ENCODE data around the gene RPL7L1.

Gene RPL7L1

GRCh38 chr6:42879372-42880239, at the start of gene RPL7L1:
Gene RPL7L1, plus strand, starts transcription at chr6:42879616. Its CDS starts 295 bp downstream, at chr6:42879911.
- TF ChIP-seq GATA3 (IDR thresholded peaks at IDR 0.05; ENCODE audit: low read depth, low read length) (no peak), GATA2 (IDR thresholded peaks at IDR 0.05; ENCODE audit: low read depth, low read length) (no peak)

- TF ChIP-seq GATA2 (IDR thresholded peaks at IDR 0.05; ENCODE audit: low read depth, low read length) = no peak
- TF ChIP-seq GATA3 (IDR thresholded peaks at IDR 0.05; ENCODE audit: low read depth, low read length) = no peak
Observed at GRCh38 chr6:42831237-42831636, 48.2 kb upstream of the RPL7L1 start.

GRCh38 chr6:42834056-42834455, 45.4 kb upstream of the RPL7L1 start:
- TF ChIP-seq GATA2 (IDR thresholded peaks at IDR 0.05; ENCODE audit: low read depth, low read length) (no peak), GATA3 (IDR thresholded peaks at IDR 0.05; ENCODE audit: low read depth, low read length) (no peak)

GRCh38 chr6:42841844-42842584, 37.4 kb upstream of the RPL7L1 start:
- TF ChIP-seq GATA3 (IDR thresholded peaks at IDR 0.05; ENCODE audit: low read depth, low read length) = no peak

GRCh38 chr6:42845327-42845694, 34.1 kb upstream of the RPL7L1 start:
- no peak for TF ChIP-seq GATA2 (IDR thresholded peaks at IDR 0.05; ENCODE audit: low read depth, low read length)
- TF ChIP-seq GATA3 (IDR thresholded peaks at IDR 0.05; ENCODE audit: low read depth, low read length) = no peak

GRCh38 chr6:42846505-42846904, 32.9 kb upstream of the RPL7L1 start:
- TF ChIP-seq GATA2 (IDR thresholded peaks at IDR 0.05; ENCODE audit: low read depth, low read length) = no peak
- no peak for TF ChIP-seq GATA3 (IDR thresholded peaks at IDR 0.05; ENCODE audit: low read depth, low read length)

- TF ChIP-seq GATA3 (IDR thresholded peaks at IDR 0.05; ENCODE audit: low read depth, low read length) (no peak), GATA2 (IDR thresholded peaks at IDR 0.05; ENCODE audit: low read depth, low read length) (no peak)
Observed at GRCh38 chr6:42848700-42849099, 30.7 kb upstream of the RPL7L1 start.

- TF ChIP-seq GATA2 (IDR thresholded peaks at IDR 0.05; ENCODE audit: low read depth, low read length) = no peak
- TF ChIP-seq GATA3 (IDR thresholded peaks at IDR 0.05; ENCODE audit: low read depth, low read length) = no peak
Observed at GRCh38 chr6:42851599-42851998, 27.8 kb upstream of the RPL7L1 start.

GRCh38 chr6:42860036-42860435, 19.4 kb upstream of the RPL7L1 start:
- no peak for TF ChIP-seq GATA3 (IDR thresholded peaks at IDR 0.05; ENCODE audit: low read depth, low read length)
- TF ChIP-seq GATA2 (IDR thresholded peaks at IDR 0.05; ENCODE audit: low read depth, low read length) = no peak

- TF ChIP-seq GATA2 (IDR thresholded peaks at IDR 0.05; ENCODE audit: low read depth, low read length) (no peak), GATA3 (IDR thresholded peaks at IDR 0.05; ENCODE audit: low read depth, low read length) (no peak)
Observed at GRCh38 chr6:42860481-42860880, 18.9 kb upstream of the RPL7L1 start.

GRCh38 chr6:42864602-42865001, 14.8 kb upstream of the RPL7L1 start:
- TF ChIP-seq GATA2 (IDR thresholded peaks at IDR 0.05; ENCODE audit: low read depth, low read length) = no peak
- TF ChIP-seq GATA3 (IDR thresholded peaks at IDR 0.05; ENCODE audit: low read depth, low read length) = no peak

- TF ChIP-seq GATA2 (IDR thresholded peaks at IDR 0.05; ENCODE audit: low read depth, low read length) = no peak
- TF ChIP-seq GATA3 (IDR thresholded peaks at IDR 0.05; ENCODE audit: low read depth, low read length) = no peak
Observed at GRCh38 chr6:42870145-42870936, 9.1 kb upstream of the RPL7L1 start.

GRCh38 chr6:42871711-42872110, 7.7 kb upstream of the RPL7L1 start:
- TF ChIP-seq GATA2 (IDR thresholded peaks at IDR 0.05; ENCODE audit: low read depth, low read length) = no peak
- TF ChIP-seq GATA3 (IDR thresholded peaks at IDR 0.05; ENCODE audit: low read depth, low read length) = no peak

GRCh38 chr6:42873313-42873712, 6.1 kb upstream of the RPL7L1 start:
- TF ChIP-seq GATA2 (IDR thresholded peaks at IDR 0.05; ENCODE audit: low read depth, low read length) (no peak), GATA3 (IDR thresholded peaks at IDR 0.05; ENCODE audit: low read depth, low read length) (no peak)

Measured in SH-SY5Y (cell line).